Stimulated activated CD4-positive, alpha-beta T cell treated with anti-CD3 and anti-CD28 coated beads, Interleukin-12 subunit alpha, Interleukin-12 subunit beta, amount 100 ng/mL, for 4 hours (primary cell): ENCODE results near the gene CCDC142.
"Not testable (repeated sequence)": the region's sequence is repeated elsewhere in the genome, so short reads cannot be mapped to it uniquely, and the experiment has no call there.

Experiments
- DNase-seq: peaks from one replicate; pipeline ENCODE4 v3.0.0-alpha.2; 2020

The CCDC142 gene

GRCh38 chr2:74470742-74471141, 12.1 kb downstream of the CCDC142 start:
- not testable (repeated sequence) for DNase-seq

DNA sequence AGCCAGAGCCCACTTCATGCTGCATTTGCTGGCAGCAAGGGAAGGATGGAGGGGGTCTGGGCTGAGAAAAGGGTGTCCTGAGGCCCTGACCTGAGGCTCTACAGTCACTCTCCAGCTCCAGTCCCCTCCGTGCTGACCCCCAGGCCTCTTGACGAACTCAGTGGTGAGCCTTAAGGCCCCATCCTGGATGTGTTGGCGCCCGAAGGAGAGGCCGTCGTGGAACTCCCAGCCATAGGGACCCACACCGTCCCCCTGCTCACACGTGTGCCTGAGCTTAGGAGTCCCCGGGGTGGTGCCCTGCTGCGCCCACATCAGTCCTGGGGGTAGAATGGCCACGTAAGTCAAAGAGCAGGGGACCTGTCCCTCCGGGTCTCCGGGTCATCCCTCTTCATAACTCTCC, 18.4 kb downstream of the CCDC142 start:
- no peak for DNase-seq

GRCh38 chr2:74462786-74463105, 20.1 kb downstream of the CCDC142 start:
- no peak for DNase-seq

- no peak for DNase-seq
These were observed 20.6 kb downstream of the CCDC142 start for GRCh38 chr2:74462054-74462785.

DNA sequence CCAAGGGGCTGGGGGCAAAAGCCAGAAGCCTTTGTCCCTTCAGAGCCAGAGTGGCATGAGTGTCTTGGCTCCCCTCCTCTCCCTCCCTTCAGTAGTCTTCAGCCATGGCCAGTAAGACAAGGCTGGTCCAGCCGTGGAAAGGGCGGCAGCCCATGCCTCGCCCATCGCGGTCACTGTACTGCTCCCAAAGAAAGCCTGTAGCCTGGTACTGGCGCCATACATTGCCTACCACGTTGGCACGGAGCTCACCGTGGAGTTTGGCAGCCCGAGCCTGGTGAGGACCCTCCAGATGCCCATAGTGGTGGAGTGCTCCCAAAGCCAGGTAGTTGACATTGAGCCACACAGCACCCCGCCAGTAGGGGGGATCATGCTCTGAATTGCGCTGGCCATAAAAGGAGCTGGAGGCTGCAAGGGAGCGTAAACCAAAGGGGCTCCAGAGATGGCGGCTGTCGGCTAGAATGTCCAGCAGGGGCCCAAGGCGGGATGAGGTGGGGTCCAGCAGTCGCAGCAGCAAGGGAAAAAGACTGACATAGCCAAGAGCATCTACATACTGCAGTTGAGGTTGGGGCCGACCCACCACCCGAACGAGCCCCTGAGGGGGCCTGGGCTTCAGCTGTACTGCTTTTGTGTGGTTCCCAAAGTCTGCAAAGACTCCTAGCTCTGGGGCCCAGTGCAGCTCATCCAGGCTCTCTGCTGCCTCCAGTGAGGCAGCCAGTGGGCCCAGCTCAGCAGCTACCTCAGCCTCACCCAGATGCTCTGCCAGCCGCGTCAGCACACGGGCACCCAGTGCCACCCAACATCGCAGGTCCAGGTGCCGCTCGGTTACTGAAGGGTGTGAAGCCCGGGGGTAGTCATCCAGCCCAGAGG, 21.4 kb downstream of the CCDC142 start:
- no peak for DNase-seq

GRCh38 chr2:74460187-74460586, 22.6 kb downstream of the CCDC142 start:
- DNase-seq = not testable (repeated sequence)

DNA sequence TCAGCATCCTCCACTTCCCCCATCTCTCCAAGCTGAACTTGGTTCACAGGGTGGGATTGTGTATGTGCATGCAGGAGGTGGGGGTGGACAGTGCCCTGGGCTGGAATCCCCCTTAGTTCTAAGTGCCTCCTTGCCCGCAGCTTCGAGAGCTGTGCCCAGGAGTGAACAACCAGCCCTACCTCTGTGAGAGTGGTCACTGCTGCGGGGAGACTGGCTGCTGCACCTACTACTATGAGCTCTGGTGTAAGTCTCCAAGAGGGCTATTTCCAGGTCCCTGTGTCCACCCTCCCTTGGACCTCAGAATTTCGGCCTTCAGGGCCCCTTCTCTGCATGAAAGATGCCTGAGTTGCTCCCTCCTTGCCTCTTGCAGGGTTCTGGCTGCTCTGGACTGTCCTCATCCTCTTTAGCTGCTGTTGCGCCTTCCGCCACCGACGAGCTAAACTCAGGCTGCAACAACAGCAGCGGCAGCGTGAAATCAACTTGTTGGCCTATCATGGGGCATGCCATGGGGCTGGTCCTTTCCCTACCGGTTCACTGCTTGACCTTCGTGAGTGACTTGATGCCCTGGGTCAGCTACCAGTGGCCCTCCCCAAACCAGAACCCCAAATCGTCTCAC, 23.2 kb downstream of the CCDC142 start:
- not testable (repeated sequence) for DNase-seq

DNA sequence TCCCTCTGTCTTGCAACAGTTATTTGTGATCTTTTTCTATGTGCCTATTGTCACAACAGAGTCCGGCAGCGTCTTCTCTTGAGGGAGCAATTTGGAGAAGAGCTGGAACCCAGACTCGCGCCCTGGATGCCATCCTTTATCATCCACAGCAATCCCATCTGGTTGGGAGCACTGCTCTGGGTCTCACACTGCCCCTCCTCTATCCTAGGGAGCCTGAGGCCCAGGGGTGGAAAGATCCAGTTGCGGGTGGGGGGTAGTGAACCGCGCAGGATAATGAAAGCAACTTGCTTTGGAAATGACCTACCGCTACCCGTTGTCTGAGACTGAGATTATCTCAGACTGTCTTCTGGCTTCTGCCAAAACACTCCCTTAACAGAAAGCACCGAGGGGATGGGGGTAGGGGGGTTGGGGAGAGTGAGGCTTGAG, 23.8 kb downstream of the CCDC142 start:
- no peak for DNase-seq

- peak; percentile 96 for DNase-seq
These were observed 24.5 kb downstream of the CCDC142 start, which contains the start of gene WBP1 for GRCh38 chr2:74458132-74458937. Gene WBP1 (plus strand): TSS chr2:74458438. CDS start chr2:74458603, 165 bp downstream.

- peak; percentile 79 for DNase-seq
These were observed 25.2 kb downstream of the CCDC142 start for GRCh38 chr2:74457549-74458131.

DNA sequence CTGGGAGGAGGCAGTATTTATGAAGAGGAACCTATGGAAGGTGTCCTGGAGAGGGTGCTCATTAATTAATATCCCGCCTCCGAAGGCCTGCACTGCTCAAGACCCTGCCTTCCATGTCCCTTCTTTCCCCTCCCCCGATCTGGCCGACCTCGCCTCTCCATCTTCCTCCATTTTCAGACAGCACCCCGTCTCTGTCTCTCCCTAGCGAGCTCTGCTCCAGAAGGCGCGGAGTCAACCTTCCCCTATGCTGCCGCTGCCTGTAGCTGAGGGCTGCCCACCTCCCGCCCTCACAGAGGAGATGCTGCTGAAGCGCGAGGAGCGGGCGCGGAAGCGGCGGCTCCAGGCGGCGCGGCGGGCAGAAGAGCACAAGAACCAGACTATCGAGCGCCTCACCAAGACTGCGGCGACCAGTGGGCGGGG, 25.7 kb downstream of the CCDC142 start:
- DNase-seq = no peak

- peak; percentile 94 for DNase-seq
These were observed 27.9 kb downstream of the CCDC142 start, which contains the start of gene INO80B for GRCh38 chr2:74454654-74455511. Gene INO80B (plus strand): TSS chr2:74455087. CDS start chr2:74455117, 30 bp downstream.

- DNase-seq = no peak
These were observed 32.1 kb downstream of the CCDC142 start for GRCh38 chr2:74450570-74451190.

GRCh38 chr2:74448771-74449170, 34.0 kb downstream of the CCDC142 start:
- no peak for DNase-seq

DNA sequence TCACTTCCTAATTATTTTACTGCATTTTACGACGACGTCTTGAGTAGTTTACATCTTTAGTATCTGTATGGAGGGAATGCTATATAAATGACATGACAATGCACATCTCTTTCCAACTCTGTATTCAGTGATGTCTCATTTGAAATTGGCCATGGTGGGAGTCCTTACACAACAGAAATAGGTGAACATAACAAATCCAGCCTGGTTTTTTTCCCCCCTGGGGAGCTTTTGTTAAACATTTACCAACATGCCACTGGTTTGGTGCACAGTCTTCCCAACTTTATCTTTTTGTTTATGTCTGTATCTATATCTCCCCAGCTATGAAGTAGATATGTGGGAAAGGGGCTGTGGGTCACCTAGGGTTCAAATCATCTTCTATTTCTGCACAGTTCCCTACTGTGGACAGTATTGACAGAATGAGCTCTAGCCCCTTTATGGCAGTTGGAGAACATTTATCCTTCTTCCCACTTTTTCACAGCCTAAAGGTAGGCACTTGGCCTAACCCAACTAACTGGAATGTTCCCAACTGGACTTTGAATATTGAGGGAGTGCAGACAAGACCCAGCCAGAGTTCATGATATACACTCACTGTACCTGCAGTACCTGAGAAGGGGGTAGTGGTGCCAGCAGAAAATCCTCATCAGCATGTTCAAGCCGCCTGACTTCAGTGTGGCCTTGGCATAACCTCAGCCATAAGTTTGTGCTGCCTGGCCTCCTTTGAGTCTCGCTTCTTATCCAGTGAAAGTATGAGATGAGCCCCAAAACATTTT, 35.4 kb downstream of the CCDC142 start:
- no peak for DNase-seq

DNA sequence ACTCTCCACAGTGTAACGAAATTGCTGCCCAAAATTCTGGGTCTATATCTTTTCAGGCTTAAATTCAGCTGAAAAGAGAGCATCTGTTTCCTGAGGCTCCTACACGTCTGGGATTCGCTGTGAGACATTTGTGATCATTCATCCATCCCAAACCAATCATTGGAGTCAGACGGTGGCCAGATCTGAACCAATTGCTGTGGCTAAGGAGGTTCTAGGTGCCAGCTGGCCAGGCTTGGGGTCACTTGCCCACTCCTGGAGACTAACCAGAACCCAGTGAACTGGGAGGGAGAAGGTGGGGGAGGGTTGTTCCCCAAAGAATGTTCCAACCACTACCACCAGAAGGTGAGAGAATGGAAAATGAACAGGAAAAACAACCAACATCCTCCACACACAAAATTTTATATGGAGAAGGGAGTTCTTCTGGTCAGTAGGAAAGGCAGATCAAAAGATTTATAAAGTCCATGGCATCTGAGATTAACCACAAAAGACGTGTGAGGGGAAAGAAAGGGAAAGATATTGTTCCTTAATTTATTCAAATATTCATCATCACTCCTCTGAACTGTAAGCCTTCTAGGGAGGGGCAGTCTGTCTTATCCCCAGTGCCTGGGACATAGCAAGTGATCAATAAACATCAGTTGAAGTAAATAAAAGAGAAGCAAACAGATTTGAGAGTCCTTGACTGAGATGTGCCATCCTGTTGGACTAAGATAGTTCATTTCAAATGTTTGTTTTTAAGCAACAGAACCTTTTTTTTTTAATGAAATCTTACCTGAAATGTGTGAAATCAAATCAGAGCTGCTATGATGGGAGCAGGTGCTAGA, 38.1 kb downstream of the CCDC142 start:
- DNase-seq = no peak

- DNase-seq = not testable (repeated sequence)
These were observed 40.1 kb downstream of the CCDC142 start for GRCh38 chr2:74442483-74443297.
